GM12801 (cell line): ENCODE data around the gene PTPN14.

Source experiments
- TF ChIP-seq, protein P1 (sequence below): IDR thresholded peaks from one replicate; pipeline ENCODE4 v1.5.1; 2011; ENCODE audit warnings: control low read depth; ENCODE audit not compliant: insufficient read length; ENCODE audit errors: extremely low read depth

PTPN14 gene

DNA sequence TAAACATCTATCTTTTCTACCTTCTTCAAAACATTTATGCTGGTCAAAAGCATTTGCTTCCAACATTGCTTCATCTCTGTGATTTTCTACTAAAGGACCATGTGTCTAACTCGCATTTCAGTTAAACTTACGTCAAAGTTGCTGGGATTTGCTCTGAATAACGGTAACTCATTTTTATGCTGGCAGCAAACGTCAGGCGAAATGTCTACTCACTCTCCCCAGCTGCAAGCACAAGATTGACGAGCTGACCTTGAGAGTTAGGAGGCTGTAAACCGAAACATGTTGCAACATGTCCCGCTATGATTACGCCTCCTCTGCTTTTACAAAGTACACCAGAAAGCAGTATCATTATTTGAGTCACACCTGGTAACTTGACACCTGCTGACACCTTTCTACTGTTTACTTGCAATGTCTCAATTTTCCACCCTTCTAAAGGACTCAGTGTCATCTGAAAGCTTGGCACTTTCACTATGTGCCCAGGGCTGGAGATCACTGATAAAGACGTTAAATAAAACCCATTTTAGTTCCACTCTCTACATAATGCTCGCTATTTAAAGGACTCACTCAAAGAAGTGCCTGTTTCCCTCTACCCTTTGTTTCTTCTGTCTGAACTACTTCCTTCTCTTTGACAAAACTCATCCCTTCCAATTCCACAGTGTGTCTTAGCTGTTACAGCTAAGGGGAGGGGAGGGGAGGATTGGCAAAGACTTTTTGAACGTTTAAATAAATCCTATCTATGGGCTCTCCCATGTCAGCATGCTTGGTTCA is 111.9 kb downstream of the PTPN14 start:
- TF ChIP-seq, protein P1, sequence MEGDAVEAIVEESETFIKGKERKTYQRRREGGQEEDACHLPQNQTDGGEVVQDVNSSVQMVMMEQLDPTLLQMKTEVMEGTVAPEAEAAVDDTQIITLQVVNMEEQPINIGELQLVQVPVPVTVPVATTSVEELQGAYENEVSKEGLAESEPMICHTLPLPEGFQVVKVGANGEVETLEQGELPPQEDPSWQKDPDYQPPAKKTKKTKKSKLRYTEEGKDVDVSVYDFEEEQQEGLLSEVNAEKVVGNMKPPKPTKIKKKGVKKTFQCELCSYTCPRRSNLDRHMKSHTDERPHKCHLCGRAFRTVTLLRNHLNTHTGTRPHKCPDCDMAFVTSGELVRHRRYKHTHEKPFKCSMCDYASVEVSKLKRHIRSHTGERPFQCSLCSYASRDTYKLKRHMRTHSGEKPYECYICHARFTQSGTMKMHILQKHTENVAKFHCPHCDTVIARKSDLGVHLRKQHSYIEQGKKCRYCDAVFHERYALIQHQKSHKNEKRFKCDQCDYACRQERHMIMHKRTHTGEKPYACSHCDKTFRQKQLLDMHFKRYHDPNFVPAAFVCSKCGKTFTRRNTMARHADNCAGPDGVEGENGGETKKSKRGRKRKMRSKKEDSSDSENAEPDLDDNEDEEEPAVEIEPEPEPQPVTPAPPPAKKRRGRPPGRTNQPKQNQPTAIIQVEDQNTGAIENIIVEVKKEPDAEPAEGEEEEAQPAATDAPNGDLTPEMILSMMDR = no peak

DNA sequence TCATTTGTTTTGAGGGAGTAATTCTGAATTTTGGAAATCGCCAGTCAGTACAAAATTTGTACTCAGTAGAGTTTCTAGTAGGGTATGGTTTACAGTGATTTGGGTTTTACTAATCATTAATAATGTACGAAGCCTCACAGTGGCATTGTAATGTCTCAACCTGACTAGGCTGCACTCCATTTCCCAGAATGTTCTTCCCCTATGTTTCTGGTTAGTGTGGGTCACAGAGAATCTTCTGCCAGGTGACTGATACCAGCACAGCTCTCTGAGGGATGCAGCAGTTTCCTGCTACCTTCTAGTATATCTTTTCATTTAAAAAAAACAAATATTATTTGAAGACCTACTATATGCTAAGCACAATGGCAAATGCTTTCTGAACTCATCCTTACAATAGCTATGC is 112.9 kb downstream of the PTPN14 start:
- TF ChIP-seq, protein P1 = no peak

DNA sequence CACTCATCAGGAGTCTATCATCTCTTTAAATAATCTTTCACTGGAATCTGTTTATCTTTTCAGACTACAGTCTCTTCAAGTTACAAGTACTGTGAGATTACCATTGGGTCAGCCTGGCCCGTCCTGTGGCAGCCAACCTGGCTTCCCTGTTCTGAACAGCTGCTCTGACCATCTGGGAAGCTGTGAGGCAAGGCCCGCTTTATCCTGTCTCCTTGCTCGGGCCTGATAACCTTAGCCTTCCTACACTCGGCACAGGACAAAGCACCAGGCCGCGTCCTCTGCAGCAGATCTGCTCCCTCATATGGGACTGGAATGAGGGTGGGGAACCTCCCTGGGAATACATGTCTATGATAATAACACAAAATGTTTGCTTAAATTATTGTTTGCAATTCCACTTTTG is 113.3 kb downstream of the PTPN14 start:
- TF ChIP-seq, protein P1 = no peak

DNA sequence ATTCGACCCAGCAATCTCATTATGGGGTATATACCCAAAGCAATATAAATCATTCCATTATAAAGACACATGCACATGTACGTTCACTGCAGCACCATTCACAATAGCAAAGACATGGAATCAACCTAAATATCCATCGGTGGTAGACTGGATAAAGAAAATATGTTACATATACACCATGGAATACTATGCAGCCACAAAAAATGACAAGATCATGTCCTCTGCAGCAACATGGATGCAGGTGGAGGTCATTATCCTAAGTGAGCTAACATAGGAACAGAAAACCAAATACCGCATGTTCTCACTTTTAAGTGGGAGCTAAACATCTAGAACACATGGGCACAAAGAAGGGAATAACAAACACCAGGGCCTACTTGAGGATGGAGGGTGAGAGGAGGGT is 115.5 kb downstream of the PTPN14 start:
- TF ChIP-seq, protein P1 = no peak

DNA sequence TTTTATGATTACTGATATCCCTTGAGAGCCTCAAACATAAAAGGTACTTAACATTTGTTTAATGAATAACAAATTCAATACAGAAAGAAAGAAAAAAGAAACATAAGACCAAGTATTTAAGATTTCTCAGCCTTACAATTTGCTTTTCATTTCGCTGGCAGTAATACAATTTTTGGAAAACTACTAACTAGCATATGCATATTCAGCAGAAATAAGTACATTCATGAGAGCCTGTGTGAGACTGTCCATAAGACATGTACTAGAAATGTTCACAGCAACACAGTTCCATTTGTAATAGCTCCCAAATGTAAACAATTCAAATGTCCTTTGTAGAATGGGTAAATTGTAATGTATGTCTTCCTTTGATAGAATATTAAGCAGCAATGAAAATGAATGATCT is 119.2 kb downstream of the PTPN14 start:
- TF ChIP-seq, protein P1 = no peak

DNA sequence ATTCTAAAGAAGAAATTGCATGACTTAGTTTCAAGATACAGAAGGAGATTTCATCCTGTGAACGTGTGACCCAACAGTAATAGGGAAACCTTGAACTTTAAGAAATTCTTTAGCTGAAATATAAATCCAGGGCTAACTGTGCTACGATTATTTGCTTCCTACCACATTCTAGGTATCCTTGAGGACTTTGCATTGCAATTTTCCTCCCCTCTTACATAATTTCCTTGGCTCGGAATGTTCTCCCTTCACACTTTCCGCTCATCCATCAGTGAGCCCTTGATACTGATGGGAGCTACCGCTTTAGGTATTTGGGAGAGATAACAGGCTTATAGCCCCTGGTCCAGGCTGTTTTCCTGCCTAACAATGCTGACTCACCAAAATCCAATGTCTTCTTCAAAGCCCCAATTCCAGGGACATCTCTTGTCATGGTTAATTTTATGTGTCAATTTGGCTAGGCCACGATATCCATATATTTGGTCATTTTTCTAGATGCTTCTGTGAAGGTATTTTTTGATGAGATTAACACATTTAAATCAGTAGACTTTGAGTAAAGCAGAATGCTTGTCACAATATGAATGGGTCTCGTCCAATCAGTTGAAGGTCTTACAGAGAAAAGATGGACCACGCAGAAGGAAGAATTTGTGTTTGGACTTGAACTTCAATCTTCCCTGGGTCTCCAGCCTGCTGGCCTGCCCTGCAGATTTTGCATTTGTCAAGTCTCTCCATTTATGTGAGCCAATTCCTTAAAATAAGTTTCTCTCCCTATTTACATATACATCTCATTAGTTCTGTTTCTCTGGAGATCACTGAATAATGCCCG is 121.2 kb downstream of the PTPN14 start:
- TF ChIP-seq, protein P1 = no peak

DNA sequence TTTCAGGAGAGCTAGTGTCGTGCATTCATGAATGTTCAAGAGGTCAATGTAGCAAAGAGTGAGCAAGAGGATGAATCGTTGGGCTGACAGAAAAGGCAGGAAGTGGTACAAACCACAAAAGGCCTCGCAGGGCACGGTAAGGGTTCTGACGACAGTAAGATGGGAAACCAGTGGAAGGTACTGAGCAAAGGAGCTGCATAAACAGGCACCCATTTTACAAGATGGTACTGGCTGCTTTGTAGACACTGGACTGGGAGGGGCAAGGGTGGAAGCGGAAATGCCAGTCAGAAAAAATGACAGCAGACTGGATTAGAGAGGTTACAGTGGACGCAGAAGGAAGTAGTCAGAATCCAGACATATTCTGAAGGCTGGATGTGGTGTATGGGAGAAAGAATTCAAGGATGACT is 123.5 kb downstream of the PTPN14 start:
- TF ChIP-seq, protein P1 = no peak
